Keratinocyte (primary cell): ENCODE data around the gene NOS1AP. TPM values are rescaled to one million over a fixed set of nuclear protein-coding genes. Genes with fewer than 3 reads are reported as not detected.

ENCODE experiments used
- DNase-seq: peaks from one replicate; pipeline ENCODE4 v3.0.0-alpha.2; 2011; ENCODE audit warnings: low read depth, missing footprints, low spot score
- FAIRE-seq: peaks from 2 replicates; lab custom pipeline; 2011; peaks lifted over from hg19 to GRCh38; lab: Jason Lieb, UNC
- H2AFZ ChIP-seq: 2 replicates; pipeline ENCODE4 v1.6.0; 2012; ENCODE audit warnings: low read length, control low read depth, inconsistent platforms; ENCODE audit not compliant: control insufficient read depth
- H3K27ac ChIP-seq: 2 replicates; pipeline ENCODE4 v1.5.1; 2011; ENCODE audit warnings: low read length; ENCODE audit not compliant: control insufficient read depth, insufficient read depth
- H3K27me3 ChIP-seq: 3 replicates; pipeline ENCODE4 v1.6.0; 2011; ENCODE audit warnings: low read length; ENCODE audit not compliant: control insufficient read depth, insufficient read depth; ENCODE audit errors: extremely low read depth
- H3K36me3 ChIP-seq, 2 experiments: 2 replicates in 1 of 2; 3 replicates in 1 of 2; pipeline ENCODE4 v1.5.1; 2011; ENCODE audit warnings: low read length in 2 of 2, mild to moderate bottlenecking in 1 of 2; ENCODE audit not compliant: control insufficient read depth in 2 of 2, insufficient read depth in 2 of 2; ENCODE audit errors: extremely low read depth in 1 of 2
- H3K4me1 ChIP-seq: 3 replicates; pipeline ENCODE4 v1.5.1; 2011; ENCODE audit warnings: low read length; ENCODE audit not compliant: control insufficient read depth, insufficient read depth; ENCODE audit errors: extremely low read depth
- H3K4me2 ChIP-seq: 3 replicates; pipeline ENCODE4 v1.6.0; 2011; ENCODE audit warnings: low read depth, low read length; ENCODE audit not compliant: control insufficient read depth, insufficient read depth; ENCODE audit errors: extremely low read depth
- H3K4me3 ChIP-seq, 3 experiments: fragments of 200-600 bp in 1 of 3; sonication (generic) in 1 of 3; 2 replicates in 2 of 3; 3 replicates in 1 of 3; pipeline ENCODE4 v1.5.1; 2011 to 2016; ENCODE audit warnings: low read length in 3 of 3, mild to moderate bottlenecking in 3 of 3, control low read depth in 2 of 3, inconsistent platforms in 1 of 3, low read depth in 1 of 3, mixed read lengths in 1 of 3, mixed run types in 1 of 3, moderate library complexity in 1 of 3; ENCODE audit not compliant: control insufficient read depth in 2 of 3, insufficient read depth in 2 of 3; ENCODE audit errors: extremely low read depth in 1 of 3
- H3K79me2 ChIP-seq: 2 replicates; pipeline ENCODE4 v1.6.0; 2012; ENCODE audit warnings: low read length; ENCODE audit not compliant: control insufficient read depth, insufficient read depth
- H3K9ac ChIP-seq: 3 replicates; pipeline ENCODE4 v1.6.0; 2011; ENCODE audit warnings: low read length; ENCODE audit not compliant: control insufficient read depth, insufficient read depth; ENCODE audit errors: extremely low read depth
- H3K9me1 ChIP-seq: 3 replicates; pipeline ENCODE4 v1.6.0; 2011; ENCODE audit warnings: low read length; ENCODE audit not compliant: control insufficient read depth, insufficient read depth; ENCODE audit errors: extremely low read depth
- H3K9me3 ChIP-seq: 2 replicates; pipeline ENCODE4 v1.5.1; 2012; ENCODE audit warnings: low read depth, low read length; ENCODE audit not compliant: control insufficient read depth
- H4K20me1 ChIP-seq: 3 replicates; pipeline ENCODE4 v1.6.0; 2011; ENCODE audit warnings: low read length; ENCODE audit not compliant: control insufficient read depth, insufficient read depth; ENCODE audit errors: extremely low read depth
- EZH2 ChIP-seq: IDR thresholded peaks from one replicate; pipeline ENCODE4 v1.6.1; 2012; ENCODE audit warnings: inconsistent platforms, mild to moderate bottlenecking, low read length, moderate library complexity
- dilution Hi-C: fragments of 300-500 bp; cut with MboI; formaldehyde crosslinking; loops from one replicate; pipeline ENCODE4 v1.7.0; 2020; ENCODE audit warnings: low sequenced_read_pairs; ENCODE audit not compliant: extremely low pct_ligation_motif_present
- polyA plus RNA-seq, 5 experiments: library from polyadenylated mRNA; depleted of rRNA in 3 of 5; stranded (reverse) in 3 of 5; stranded (forward) in 1 of 5; unstranded in 1 of 5; fragments of >200 nt; gene quantifications; 1 replicate in 1 of 5; 2 replicates in 3 of 5; 3 replicates in 1 of 5; pipeline versions ENCODE4 v1.2.1 to v1.2.3, GENCODE V29; 2011 to 2012; ENCODE audit warnings: missing spikeins in 2 of 5, low read depth in 1 of 5, low replicate concordance in 1 of 5
- TF ChIP-seq, protein P1 (sequence below), 3 experiments: IDR thresholded peaks in 1 of 3; conservative IDR thresholded peaks in 1 of 3; optimal IDR thresholded peaks in 1 of 3; 2 replicates in 2 of 3; 3 replicates in 1 of 3; pipeline versions ENCODE3 to v1.5.1; 2011; ENCODE audit warnings: low read length in 3 of 3, mild to moderate bottlenecking in 3 of 3, moderate library complexity in 2 of 3, control low read depth in 1 of 3, inconsistent platforms in 1 of 3; ENCODE audit not compliant: insufficient read depth in 2 of 3; ENCODE audit errors: extremely low read depth in 1 of 3

NOS1AP gene
- polyA plus RNA-seq, 1 donor (not counting 4 experiments of a cell fraction or from before 2014, with no cell fraction given), result not detected

DNA sequence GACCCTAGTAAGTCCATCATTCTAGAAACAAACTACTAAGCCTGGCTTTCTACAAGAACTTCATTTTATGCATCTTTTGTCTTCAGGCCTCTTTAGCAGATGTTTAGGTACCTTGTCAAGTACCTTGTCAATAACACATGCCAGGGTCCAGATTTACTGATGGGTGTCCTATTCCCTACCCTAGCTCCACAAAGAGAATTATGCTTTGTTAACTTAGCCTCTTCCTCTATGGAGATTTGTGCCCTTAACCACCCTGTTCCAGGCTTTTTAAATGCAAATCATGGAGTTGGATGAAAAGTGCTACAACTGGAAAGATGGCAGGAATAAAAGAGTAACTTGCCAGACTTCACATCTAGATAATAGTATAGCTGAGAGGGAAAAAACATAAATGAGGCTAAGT, 264.5 kb downstream of the NOS1AP start:
- DNase-seq (no peak), FAIRE-seq (no peak)
- Histone ChIP-seq H3K27me3 (no peaks in the 10 kb centered on the region), H3K27ac (no peak overlapping the region), H3K4me2 (no peak overlapping the region), H3K9ac (no peak overlapping the region), H3K79me2 (no peaks in the 10 kb centered on the region), H3K4me1 (no peaks in the 10 kb centered on the region), H3K4me3 (no peak overlapping the region), H3K9me1 (no peaks in the 10 kb centered on the region), H4K20me1 (no peaks in the 10 kb centered on the region), H3K9me3 (no peaks in the 10 kb centered on the region), H3K36me3 (no peaks in the 10 kb centered on the region), H2AFZ (no peak overlapping the region)
- TF ChIP-seq, protein P1, sequence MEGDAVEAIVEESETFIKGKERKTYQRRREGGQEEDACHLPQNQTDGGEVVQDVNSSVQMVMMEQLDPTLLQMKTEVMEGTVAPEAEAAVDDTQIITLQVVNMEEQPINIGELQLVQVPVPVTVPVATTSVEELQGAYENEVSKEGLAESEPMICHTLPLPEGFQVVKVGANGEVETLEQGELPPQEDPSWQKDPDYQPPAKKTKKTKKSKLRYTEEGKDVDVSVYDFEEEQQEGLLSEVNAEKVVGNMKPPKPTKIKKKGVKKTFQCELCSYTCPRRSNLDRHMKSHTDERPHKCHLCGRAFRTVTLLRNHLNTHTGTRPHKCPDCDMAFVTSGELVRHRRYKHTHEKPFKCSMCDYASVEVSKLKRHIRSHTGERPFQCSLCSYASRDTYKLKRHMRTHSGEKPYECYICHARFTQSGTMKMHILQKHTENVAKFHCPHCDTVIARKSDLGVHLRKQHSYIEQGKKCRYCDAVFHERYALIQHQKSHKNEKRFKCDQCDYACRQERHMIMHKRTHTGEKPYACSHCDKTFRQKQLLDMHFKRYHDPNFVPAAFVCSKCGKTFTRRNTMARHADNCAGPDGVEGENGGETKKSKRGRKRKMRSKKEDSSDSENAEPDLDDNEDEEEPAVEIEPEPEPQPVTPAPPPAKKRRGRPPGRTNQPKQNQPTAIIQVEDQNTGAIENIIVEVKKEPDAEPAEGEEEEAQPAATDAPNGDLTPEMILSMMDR (optimal IDR thresholded peaks at IDR 0.05 in 1 of 3, IDR thresholded peaks at IDR 0.05 in 1 of 3, conservative IDR thresholded peaks at IDR 0.05 in 1 of 3; ENCODE audit: extremely low read depth in 1 of 3, insufficient read depth in 2 of 3, low read length in 3 of 3), result no peak
- TF ChIP-seq EZH2, result no peak
- dilution Hi-C loops, result no loop called here

DNA sequence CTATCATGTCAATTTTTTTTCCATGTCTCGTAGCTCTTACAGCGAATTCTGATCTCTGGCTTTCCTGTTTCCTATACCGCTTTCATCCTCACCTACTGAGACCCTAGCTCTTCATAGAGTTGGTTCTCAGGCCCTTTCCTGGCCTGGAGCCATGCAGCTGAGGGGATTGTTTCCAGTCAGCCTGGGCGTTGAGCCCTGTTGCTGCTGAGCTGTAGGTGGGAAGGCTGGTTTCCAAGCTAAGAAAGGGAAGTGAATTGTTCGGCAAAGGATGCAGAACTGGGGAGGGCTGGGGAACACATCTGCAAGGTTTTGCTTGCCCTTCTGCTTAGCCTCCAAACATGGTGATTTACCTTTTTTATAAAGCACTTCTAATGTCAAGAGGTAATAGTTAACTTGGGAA, 265.6 kb downstream of the NOS1AP start:
- no peaks in the 10 kb centered on the region for H3K9me1 ChIP-seq
- no peak overlapping the region for H3K27ac ChIP-seq
- dilution Hi-C loops, result no loop called here
- H3K4me1 ChIP-seq, result no peaks in the 10 kb centered on the region
- H3K36me3 ChIP-seq, result no peaks in the 10 kb centered on the region
- H3K4me2 ChIP-seq, result no peak overlapping the region
- no peak overlapping the region for H3K4me3 ChIP-seq
- H3K9me3 ChIP-seq, result no peaks in the 10 kb centered on the region
- H2AFZ ChIP-seq, result no peak overlapping the region
- H3K27me3 ChIP-seq, result no peaks in the 10 kb centered on the region
- no peak overlapping the region for H3K9ac ChIP-seq
- TF ChIP-seq EZH2, result no peak
- TF ChIP-seq, protein P1 (optimal IDR thresholded peaks at IDR 0.05 in 1 of 3, IDR thresholded peaks at IDR 0.05 in 1 of 3, conservative IDR thresholded peaks at IDR 0.05 in 1 of 3; ENCODE audit: extremely low read depth in 1 of 3, insufficient read depth in 2 of 3, low read length in 3 of 3), result no peak
- no peaks in the 10 kb centered on the region for H4K20me1 ChIP-seq
- H3K79me2 ChIP-seq, result no peaks in the 10 kb centered on the region
- DNase-seq (no peak), FAIRE-seq (no peak)
